ENCODE results near the gene ACOD1.
A peak's percentile ranks its signal among the peaks of the same experiment; 100 is the strongest.
"Not testable (repeated sequence)": the region's sequence is repeated elsewhere in the genome, so short reads cannot be mapped to it uniquely, and the experiment has no call there.

ACOD1 gene

GRCh38 chr13:76953968-76954367 is 5.7 kb downstream of the ACOD1 start:
- no peak for DNase-seq (ENCODE audit: low spot score)

- DNase-seq (ENCODE audit: low spot score) = no peak
Measured at GRCh38 chr13:76954538-76954937, 6.2 kb downstream of the ACOD1 start.

GRCh38 chr13:76955193-76955592 is 6.9 kb downstream of the ACOD1 start:
- DNase-seq (ENCODE audit: low spot score) = no peak

- no peak for DNase-seq (ENCODE audit: low spot score)
Measured at GRCh38 chr13:76955661-76956060, 7.3 kb downstream of the ACOD1 start.

GRCh38 chr13:76958841-76959432 is 10.6 kb downstream of the ACOD1 start:
- no peak for DNase-seq (ENCODE audit: low spot score)

- not testable (repeated sequence) for DNase-seq (ENCODE audit: low spot score)
Measured at GRCh38 chr13:76959734-76960133, 11.4 kb downstream of the ACOD1 start.

GRCh38 chr13:76965759-76966421 is 17.6 kb downstream of the ACOD1 start:
- peak; percentile 80 for DNase-seq (ENCODE audit: low spot score)

- no peak for DNase-seq (ENCODE audit: low spot score)
Measured at GRCh38 chr13:76967031-76967430, 18.7 kb downstream of the ACOD1 start.

- DNase-seq (ENCODE audit: low spot score) = no peak
Measured at GRCh38 chr13:76968041-76968440, 19.7 kb downstream of the ACOD1 start.

GRCh38 chr13:76969488-76970365 is 21.4 kb downstream of the ACOD1 start:
- no peak for DNase-seq (ENCODE audit: low spot score)

- no peak for DNase-seq (ENCODE audit: low spot score)
Measured at GRCh38 chr13:76971215-76971614, 22.9 kb downstream of the ACOD1 start.

GRCh38 chr13:76971851-76972829 is 23.8 kb downstream of the ACOD1 start:
- DNase-seq (ENCODE audit: low spot score) = no peak

- DNase-seq (ENCODE audit: low spot score) = no peak
Measured at GRCh38 chr13:76973920-76974617, 25.8 kb downstream of the ACOD1 start.

- no peak for DNase-seq (ENCODE audit: low spot score)
Measured at GRCh38 chr13:76974618-76974975, 26.3 kb downstream of the ACOD1 start.

- no peak for DNase-seq (ENCODE audit: low spot score)
Measured at GRCh38 chr13:76975863-76976262, 27.6 kb downstream of the ACOD1 start.

GRCh38 chr13:76976490-76976889 is 28.2 kb downstream of the ACOD1 start:
- no peak for DNase-seq (ENCODE audit: low spot score)

GRCh38 chr13:76976929-76977328 is 28.6 kb downstream of the ACOD1 start:
- DNase-seq (ENCODE audit: low spot score) = no peak

- peak; percentile 90 for DNase-seq (ENCODE audit: low spot score)
Measured at GRCh38 chr13:76980075-76980718, 31.9 kb downstream of the ACOD1 start.

- DNase-seq (ENCODE audit: low spot score) = no peak
Measured at GRCh38 chr13:76982061-76982460, 33.8 kb downstream of the ACOD1 start.

- no peak for DNase-seq (ENCODE audit: low spot score)
Measured at GRCh38 chr13:76983676-76984075, 35.4 kb downstream of the ACOD1 start.

GRCh38 chr13:76991432-76991795 is 43.1 kb downstream of the ACOD1 start:
- DNase-seq (ENCODE audit: low spot score) = no peak
